PC-9 (cell line): ENCODE results near the gene SPCS3. TPM values are rescaled to one million over a fixed set of nuclear protein-coding genes. Genes with fewer than 3 reads are reported as not detected.

Experiments used
- BruUV-seq: library from RNA; stranded (reverse); fragments of 400-500 nt; replicated peaks from 2 replicates; lab custom pipeline; 2021; lab: Mats Ljungman, UMichigan
- CTCF ChIA-PET: fragments of 300-600 bp; sonication (Branson Sonifier 250); formaldehyde crosslinking; loops from one replicate; lab custom pipeline; 2022; ENCODE audit warnings: antibody characterized with exemption; lab: Charles Lee
- POLR2A ChIA-PET: fragments of 300-600 bp; sonication (Branson Sonifier 250); formaldehyde crosslinking; loops from one replicate; lab custom pipeline; 2022; ENCODE audit warnings: antibody characterized with exemption; ENCODE audit not compliant: unreplicated experiment; lab: Charles Lee
- DNase-seq, 2 experiments: peaks; one replicate each; pipeline versions ENCODE4 v3.0.0 to v3.0.0-alpha.2; 2015 to 2022; ENCODE audit warnings: mixed read lengths in 1 of 2
- H2AFZ ChIP-seq: fragments of 200-600 bp; sonication (generic); 2 replicates; pipeline ENCODE4 v1.8.1; 2017; ENCODE audit warnings: antibody characterized with exemption
- H3F3A ChIP-seq: fragments of 200-600 bp; sonication (generic); 2 replicates; pipeline ENCODE4 v1.8.1; 2017; ENCODE audit warnings: antibody characterized with exemption, mild to moderate bottlenecking, low read depth; ENCODE audit not compliant: insufficient read depth
- H3K27ac ChIP-seq: fragments of 200-600 bp; sonication (generic); 2 replicates; pipeline ENCODE4 v1.6.1; 2016; ENCODE audit warnings: mixed run types
- H3K27me3 ChIP-seq: fragments of 200-600 bp; sonication (generic); 2 replicates; pipeline ENCODE4 v1.6.1; 2016; ENCODE audit warnings: low read depth, mixed run types; ENCODE audit not compliant: insufficient read depth
- H3K36me3 ChIP-seq: fragments of 200-600 bp; sonication (generic); 2 replicates; pipeline ENCODE4 v1.6.1; 2016; ENCODE audit warnings: low read depth, mixed run types
- H3K4me1 ChIP-seq: fragments of 200-600 bp; sonication (generic); replicated peaks from 2 replicates; pipeline ENCODE4 v1.6.1; 2016; ENCODE audit warnings: mixed run types; ENCODE audit not compliant: insufficient read depth
- H3K4me2 ChIP-seq: fragments of 200-600 bp; sonication (generic); 2 replicates; pipeline ENCODE4 v1.6.1; 2017; ENCODE audit warnings: mixed run types
- H3K4me3 ChIP-seq: fragments of 200-600 bp; sonication (generic); 2 replicates; pipeline ENCODE4 v1.6.1; 2016; ENCODE audit warnings: mixed run types
- H3K79me2 ChIP-seq: fragments of 200-600 bp; sonication (generic); 2 replicates; pipeline ENCODE4 v1.6.1; 2017; ENCODE audit warnings: low read depth, mixed run types
- H3K9me2 ChIP-seq: fragments of 200-600 bp; sonication (generic); 2 replicates; pipeline ENCODE4 v1.8.1; 2017; ENCODE audit warnings: mild to moderate bottlenecking; ENCODE audit not compliant: insufficient read depth
- H3K9me3 ChIP-seq: fragments of 200-600 bp; sonication (generic); 2 replicates; pipeline ENCODE4 v1.8.1; 2016; ENCODE audit warnings: low read depth; ENCODE audit not compliant: insufficient read depth
- H4K20me1 ChIP-seq: fragments of 200-600 bp; sonication (generic); 2 replicates; pipeline ENCODE4 v1.8.1; 2017; ENCODE audit not compliant: insufficient read depth
- EZH2 ChIP-seq: fragments of 200-600 bp; sonication (generic); IDR thresholded peaks from 2 replicates; pipeline ENCODE4 v1.8.0; 2017; ENCODE audit warnings: antibody characterized with exemption, low read depth
- intact Hi-C: fragments of 100-400 bp; cut with micrococcal nuclease; formaldehyde crosslinking; loops from one replicate; pipeline ENCODE4 v1.10.0; 2022; ENCODE audit not compliant: unreplicated experiment
- total RNA-seq: library from RNA; stranded (reverse); gene quantifications from 2 replicates; pipeline ENCODE4 v1.2.3, GENCODE V29; 2021
- TF ChIP-seq, protein P1 (sequence below): fragments of 200-600 bp; sonication (generic); conservative IDR thresholded peaks from 2 replicates; pipeline ENCODE4 v1.6.1; 2017; ENCODE audit warnings: mixed run types, antibody characterized with exemption, mild to moderate bottlenecking, moderate library complexity

SPCS3 gene
- total RNA-seq, 1 experiment from 2014 or later: 107 TPM

DNA sequence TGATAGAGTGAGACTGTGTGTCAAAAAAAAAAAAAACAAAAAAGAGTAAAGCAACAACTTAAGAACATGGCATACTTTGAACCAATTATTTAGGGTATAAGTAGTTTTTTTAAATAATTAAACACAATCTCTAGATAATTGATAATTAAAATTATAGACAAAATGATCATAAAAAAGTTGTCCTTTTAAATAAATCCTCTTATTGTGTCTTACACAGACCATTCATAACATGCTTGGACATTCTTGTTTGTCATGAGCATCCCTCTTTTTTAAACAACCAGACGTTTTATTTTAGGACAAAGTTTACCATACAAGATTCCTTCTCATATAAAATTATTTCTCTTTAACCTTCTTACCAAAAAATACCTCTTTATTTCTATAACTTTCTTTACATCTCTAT is 35.1 kb downstream of the SPCS3 start:
- no peak for TF ChIP-seq EZH2
- TF ChIP-seq, protein P1, sequence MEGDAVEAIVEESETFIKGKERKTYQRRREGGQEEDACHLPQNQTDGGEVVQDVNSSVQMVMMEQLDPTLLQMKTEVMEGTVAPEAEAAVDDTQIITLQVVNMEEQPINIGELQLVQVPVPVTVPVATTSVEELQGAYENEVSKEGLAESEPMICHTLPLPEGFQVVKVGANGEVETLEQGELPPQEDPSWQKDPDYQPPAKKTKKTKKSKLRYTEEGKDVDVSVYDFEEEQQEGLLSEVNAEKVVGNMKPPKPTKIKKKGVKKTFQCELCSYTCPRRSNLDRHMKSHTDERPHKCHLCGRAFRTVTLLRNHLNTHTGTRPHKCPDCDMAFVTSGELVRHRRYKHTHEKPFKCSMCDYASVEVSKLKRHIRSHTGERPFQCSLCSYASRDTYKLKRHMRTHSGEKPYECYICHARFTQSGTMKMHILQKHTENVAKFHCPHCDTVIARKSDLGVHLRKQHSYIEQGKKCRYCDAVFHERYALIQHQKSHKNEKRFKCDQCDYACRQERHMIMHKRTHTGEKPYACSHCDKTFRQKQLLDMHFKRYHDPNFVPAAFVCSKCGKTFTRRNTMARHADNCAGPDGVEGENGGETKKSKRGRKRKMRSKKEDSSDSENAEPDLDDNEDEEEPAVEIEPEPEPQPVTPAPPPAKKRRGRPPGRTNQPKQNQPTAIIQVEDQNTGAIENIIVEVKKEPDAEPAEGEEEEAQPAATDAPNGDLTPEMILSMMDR: no peak
- no TSS peak for BruUV-seq
- Histone ChIP-seq H3K79me2 (no peaks in the 10 kb centered on the region), H3K4me3 (no peak overlapping the region), H3K9me3 (no peaks in the 10 kb centered on the region; the same call in 1 of the 2 replicates), H3F3A (no peaks in the 10 kb centered on the region), H3K27ac (no peak overlapping the region), H3K9me2 (no peaks in the 10 kb centered on the region), H3K4me2 (no peak overlapping the region), H4K20me1 (no peaks in the 10 kb centered on the region), H3K4me1 (no peaks in the 10 kb centered on the region), H3K27me3 (no peaks in the 10 kb centered on the region), H3K36me3 (no peaks in the 10 kb centered on the region), H2AFZ (no peak overlapping the region)
- intact Hi-C loops: no loop called here
- no peak for DNase-seq
- POLR2A ChIA-PET: no interaction called here
- CTCF ChIA-PET: no interaction called here

DNA sequence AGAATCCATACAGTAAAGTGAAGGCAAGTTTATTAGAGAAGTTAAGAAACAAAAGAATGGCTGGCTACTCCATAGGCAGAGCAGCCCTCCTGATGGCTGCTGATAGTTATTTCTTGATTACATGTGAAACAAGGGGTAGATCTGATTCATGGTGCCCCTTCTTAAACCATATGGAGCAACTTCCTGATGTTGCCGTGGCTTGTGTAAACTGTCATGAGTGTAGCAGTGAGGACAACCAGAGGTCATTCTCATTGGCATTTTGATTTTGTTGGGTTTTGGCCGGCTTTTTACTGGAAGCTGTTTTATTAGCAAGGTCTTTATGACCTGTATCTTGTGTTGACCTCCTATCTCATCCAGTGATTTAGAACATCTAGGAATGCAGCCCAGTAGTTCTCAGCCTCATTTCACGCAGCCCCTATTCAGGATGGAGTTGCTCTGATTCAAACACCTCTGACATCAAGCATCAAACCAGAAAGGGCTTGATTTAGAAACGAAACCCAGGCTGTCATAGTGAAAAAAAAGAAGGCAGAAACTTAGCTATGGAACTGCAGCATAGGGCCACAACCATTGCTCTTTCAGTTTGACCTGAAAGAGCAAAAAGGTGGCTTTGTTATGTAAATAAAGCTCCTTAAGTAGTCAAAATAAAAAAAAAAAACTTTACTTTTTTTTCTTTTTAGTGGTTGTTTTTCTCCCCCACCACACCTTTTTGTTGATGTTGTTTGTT is 37.8 kb downstream of the SPCS3 start:
- no peaks in the 10 kb centered on the region for H3K27me3 ChIP-seq
- no peaks in the 10 kb centered on the region for H3K36me3 ChIP-seq
- no peaks in the 10 kb centered on the region for H3K4me1 ChIP-seq
- intact Hi-C loops: no loop called here
- H3K27ac ChIP-seq: no peak overlapping the region
- ChIA-PET POLR2A (no interaction called here), CTCF (interaction anchor here (0.7 kb wide), 1 partner anchor 251 kb away, joined by 3 read pairs; no protein-coding TSS in a partner anchor)
- no peak for DNase-seq
- TF ChIP-seq, protein P1: no peak
- H3K79me2 ChIP-seq: no peaks in the 10 kb centered on the region
- H3K9me3 ChIP-seq: no peaks in the 10 kb centered on the region; the same call in 1 of the 2 replicates
- no TSS peak for BruUV-seq
- no peak overlapping the region for H3K4me3 ChIP-seq
- no peak overlapping the region for H2AFZ ChIP-seq
- no peaks in the 10 kb centered on the region for H4K20me1 ChIP-seq
- no peaks in the 10 kb centered on the region for H3K9me2 ChIP-seq
- no peak overlapping the region for H3K4me2 ChIP-seq
- H3F3A ChIP-seq: no peaks in the 10 kb centered on the region

DNA sequence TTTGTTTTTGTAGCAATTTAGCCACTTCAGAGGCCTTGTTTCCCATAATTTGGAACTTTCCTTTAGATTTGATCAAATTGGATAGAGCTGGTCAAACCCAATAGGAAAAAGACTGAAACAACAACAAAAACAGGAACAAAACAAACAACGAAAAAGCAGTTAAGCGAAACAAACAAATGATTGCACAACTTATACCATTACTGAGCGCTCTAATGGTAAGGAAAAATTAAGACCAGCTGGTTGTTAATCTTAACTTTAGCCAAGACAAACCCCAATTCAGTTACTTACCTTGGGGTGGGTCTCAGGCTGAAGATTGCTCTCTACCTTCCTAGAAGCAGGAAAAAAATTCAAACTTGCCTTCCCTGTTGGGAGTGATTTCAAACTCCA is 38.3 kb downstream of the SPCS3 start:
- Histone ChIP-seq H3K27ac (no peak overlapping the region), H3K4me1 (no peaks in the 10 kb centered on the region), H3K79me2 (no peaks in the 10 kb centered on the region), H3K4me3 (no peak overlapping the region), H3K27me3 (no peaks in the 10 kb centered on the region), H3K4me2 (no peak overlapping the region), H3K9me2 (no peaks in the 10 kb centered on the region), H2AFZ (no peak overlapping the region), H4K20me1 (no peaks in the 10 kb centered on the region), H3K36me3 (no peaks in the 10 kb centered on the region), H3K9me3 (no peaks in the 10 kb centered on the region; the same call in 1 of the 2 replicates), H3F3A (no peaks in the 10 kb centered on the region)
- no peak for TF ChIP-seq EZH2
- TF ChIP-seq, protein P1: no peak
- no peak for DNase-seq
- CTCF ChIA-PET: interaction anchor here (0.7 kb wide), 1 partner anchor 251 kb away, joined by 3 read pairs; no protein-coding TSS in a partner anchor
- BruUV-seq: no TSS peak
- POLR2A ChIA-PET: no interaction called here
- intact Hi-C loops: no loop called here
